Vagina (tissue), 2 donors: ENCODE measurements around the gene C1QTNF3.

Experiments
- CTCF ChIP-seq, 3 experiments: fragments of 450-650 bp in 2 of 3; fragments of 200-600 bp in 1 of 3; sonication (generic) in 1 of 3; IDR thresholded peaks; one replicate each; pipeline ENCODE4 v1.5.1; 2017 to 2019; ENCODE audit warnings: antibody characterized with exemption in 3 of 3, mild to moderate bottlenecking in 2 of 3, moderate library complexity in 2 of 3
- POLR2A ChIP-seq, 2 donors: fragments of 450-650 bp; IDR thresholded peaks; one replicate each; pipeline ENCODE4 v1.6.1; 2017; ENCODE audit warnings: antibody characterized with exemption in 2 of 2, mild to moderate bottlenecking in 2 of 2, moderate library complexity in 2 of 2
- POLR2AphosphoS5 ChIP-seq, 2 donors: sonication (generic); formaldehyde crosslinking; IDR thresholded peaks; one replicate each; pipeline ENCODE4 v1.9.0; 2017; ENCODE audit warnings: antibody characterized with exemption in 2 of 2, mild to moderate bottlenecking in 2 of 2, low read depth in 1 of 2; ENCODE audit not compliant: insufficient read depth in 1 of 2

GRCh38 chr5:33968211-33969005, 74.6 kb downstream of the C1QTNF3 start:
- TF ChIP-seq CTCF (IDR thresholded peaks at IDR 0.05) (no peak), POLR2A (IDR thresholded peaks at IDR 0.05) (no peak), POLR2AphosphoS5 (IDR thresholded peaks at IDR 0.05; ENCODE audit: insufficient read depth in 1 of 2, low read depth in 1 of 2) (no peak)
